HG02973 (cell line): ENCODE measurements around the gene EHBP1.

Experiments used
- ATAC-seq: cut with Tn5 transposase; IDR thresholded peaks from one replicate; pipeline ENCODE4 v1.9.1; 2021; ENCODE audit warnings: moderate library complexity; ENCODE audit not compliant: unreplicated experiment

EHBP1 gene

DNA sequence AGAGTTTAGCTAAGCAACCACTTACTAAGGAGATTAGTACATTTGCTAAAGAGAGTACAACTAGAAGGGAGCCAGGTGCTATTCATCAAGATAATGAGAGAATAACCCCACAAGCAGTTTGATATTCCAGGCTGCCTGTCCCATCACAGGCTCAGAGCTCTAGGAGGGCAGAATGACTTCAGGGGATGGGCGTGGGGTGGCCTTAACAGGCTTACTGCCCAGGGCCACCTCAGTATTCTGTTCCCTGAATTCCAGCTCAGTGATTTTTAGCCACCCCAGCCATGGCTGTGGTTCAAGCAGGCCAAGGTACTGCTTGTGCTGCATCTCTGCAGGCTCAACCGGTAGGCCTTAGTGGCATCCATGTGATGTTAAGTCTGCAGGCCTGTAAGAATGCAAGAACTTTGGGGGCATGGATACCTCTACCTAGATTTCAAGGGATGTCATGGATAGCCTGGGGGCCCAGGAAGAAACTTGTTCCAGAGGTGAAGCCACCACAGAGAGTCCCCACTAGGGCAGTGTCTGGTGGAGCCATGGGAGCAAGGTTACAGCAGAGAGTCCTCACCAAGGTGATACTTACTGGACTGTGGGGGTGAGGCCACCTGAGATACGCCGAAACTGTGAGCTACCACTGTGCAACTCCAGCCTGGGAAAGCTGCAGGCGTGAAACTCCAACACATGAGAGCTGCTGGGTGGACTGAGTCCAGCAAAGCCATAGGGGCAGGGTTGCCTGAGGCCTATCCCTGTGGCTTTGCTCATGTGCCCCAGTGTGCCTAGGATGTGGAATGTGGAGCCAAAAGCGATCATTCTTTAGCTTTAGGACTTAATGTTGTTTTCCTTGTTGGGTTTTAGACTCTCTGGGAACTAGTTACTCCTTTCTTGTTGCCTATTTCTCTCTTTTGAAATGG, 107.7 kb downstream of the EHBP1 start:
- no peak for ATAC-seq

GRCh38 chr2:62814123-62814522, 108.6 kb downstream of the EHBP1 start:
- ATAC-seq: no peak

GRCh38 chr2:62817348-62817747, 111.8 kb downstream of the EHBP1 start:
- no peak for ATAC-seq

- ATAC-seq: no peak
Observed at GRCh38 chr2:62817995-62818713, 112.6 kb downstream of the EHBP1 start.

GRCh38 chr2:62822549-62822948, 117.0 kb downstream of the EHBP1 start:
- no peak for ATAC-seq

GRCh38 chr2:62824388-62824787, 118.9 kb downstream of the EHBP1 start:
- no peak for ATAC-seq

DNA sequence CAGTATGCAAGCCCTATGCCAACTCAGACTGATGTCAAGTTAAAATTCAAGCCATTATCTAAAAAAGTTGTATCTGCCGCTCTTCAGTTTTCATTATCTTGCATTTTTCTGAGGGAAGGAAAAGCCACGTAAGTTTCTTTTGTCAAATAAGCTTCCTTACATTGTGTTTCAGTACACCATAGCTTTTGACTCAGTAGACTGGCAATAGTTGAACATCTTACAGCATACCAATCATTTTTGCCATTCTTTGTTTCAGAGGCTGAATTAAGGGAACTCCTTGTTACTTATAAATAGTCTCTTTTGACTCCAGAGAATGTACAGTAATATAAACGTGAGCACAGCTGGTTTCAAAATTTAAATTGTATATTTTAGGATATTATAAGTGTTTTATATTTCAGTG, 120.6 kb downstream of the EHBP1 start:
- no peak for ATAC-seq

GRCh38 chr2:62826953-62827675, 121.6 kb downstream of the EHBP1 start:
- ATAC-seq: no peak

GRCh38 chr2:62831729-62832128, 126.2 kb downstream of the EHBP1 start:
- ATAC-seq: no peak

DNA sequence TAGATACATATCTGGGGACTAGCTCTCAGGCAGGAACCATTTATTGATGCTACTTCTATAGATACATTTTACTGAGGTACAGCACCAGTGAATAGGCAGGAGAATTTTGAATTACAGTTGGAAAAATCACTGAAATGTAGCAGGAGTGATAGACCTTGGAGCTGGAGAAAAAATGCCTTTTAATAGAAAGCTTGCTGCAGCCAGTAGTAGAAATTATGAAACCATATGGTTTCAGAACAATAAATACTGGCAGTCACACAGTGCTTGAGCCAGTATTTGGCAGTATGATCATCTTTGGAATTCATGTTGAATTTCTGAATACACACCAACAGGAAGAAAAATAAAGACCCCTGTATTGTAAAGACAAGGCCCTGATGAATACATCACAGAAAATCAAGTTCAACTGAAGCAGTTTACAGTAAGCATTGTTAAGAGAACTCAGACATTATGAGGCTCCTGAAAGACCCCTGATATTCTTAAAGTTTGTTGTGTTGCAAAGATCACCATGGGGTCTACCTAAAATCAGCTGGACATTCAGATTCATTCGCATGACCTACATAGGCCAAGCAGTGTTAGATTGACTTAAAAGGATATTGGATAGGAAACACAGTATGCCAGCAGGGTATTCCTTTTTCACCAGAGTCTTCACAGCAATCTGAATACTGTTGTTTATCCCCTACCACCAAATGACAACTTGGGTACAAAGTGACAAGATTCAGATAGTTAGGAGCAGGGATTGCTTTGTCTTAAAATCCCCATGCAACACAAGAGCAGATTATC, 139.0 kb downstream of the EHBP1 start:
- no peak for ATAC-seq

- ATAC-seq: no peak
Observed at GRCh38 chr2:62845256-62845655, 139.7 kb downstream of the EHBP1 start.

- no peak for ATAC-seq
Observed at GRCh38 chr2:62852254-62852653, 146.7 kb downstream of the EHBP1 start.

DNA sequence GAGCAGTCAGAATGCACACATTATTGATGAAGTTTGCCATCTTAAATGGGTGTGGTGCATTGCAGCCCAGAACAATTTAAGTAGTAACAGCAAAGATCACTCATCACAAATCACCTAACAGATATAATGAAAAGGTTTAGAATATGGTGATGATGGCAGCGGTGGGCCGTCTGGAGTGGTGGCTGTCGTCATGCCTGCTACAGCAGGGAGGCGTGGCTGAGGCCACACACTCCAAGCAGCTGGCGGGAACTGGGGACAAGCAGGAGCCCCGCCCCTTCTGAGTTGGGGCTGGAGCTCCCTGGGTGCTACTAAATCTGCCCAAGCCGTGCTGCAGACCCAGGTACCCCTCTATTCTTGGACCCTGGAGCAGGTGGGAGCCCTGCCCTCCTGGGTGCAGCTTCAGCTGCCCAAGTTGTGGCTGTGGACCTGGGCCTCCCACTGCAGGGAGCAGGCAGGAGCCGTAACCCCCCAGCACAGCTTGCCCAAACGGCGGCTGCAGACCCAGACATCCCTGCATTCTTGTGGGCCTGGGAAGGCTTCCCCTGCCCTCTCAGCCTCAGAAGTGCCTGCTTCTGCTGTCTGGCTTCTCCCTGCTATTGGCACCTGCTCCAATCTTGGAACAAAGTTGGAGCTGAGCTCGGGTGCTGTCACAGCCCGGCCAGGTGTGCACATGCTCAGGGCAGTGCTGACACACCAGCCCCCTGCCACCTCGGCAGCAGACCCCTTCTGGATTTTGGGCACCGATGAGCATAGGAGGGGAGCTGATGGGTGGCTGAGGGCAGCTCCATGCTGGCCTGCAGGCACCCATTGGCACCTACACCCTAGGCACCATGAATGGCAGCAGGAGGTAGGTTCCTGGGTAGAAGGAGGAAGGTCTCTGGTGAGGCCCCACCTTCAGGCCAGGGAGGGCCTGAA, 149.3 kb downstream of the EHBP1 start:
- no peak for ATAC-seq

- ATAC-seq: no peak
Observed at GRCh38 chr2:62856228-62857040, 150.9 kb downstream of the EHBP1 start.

DNA sequence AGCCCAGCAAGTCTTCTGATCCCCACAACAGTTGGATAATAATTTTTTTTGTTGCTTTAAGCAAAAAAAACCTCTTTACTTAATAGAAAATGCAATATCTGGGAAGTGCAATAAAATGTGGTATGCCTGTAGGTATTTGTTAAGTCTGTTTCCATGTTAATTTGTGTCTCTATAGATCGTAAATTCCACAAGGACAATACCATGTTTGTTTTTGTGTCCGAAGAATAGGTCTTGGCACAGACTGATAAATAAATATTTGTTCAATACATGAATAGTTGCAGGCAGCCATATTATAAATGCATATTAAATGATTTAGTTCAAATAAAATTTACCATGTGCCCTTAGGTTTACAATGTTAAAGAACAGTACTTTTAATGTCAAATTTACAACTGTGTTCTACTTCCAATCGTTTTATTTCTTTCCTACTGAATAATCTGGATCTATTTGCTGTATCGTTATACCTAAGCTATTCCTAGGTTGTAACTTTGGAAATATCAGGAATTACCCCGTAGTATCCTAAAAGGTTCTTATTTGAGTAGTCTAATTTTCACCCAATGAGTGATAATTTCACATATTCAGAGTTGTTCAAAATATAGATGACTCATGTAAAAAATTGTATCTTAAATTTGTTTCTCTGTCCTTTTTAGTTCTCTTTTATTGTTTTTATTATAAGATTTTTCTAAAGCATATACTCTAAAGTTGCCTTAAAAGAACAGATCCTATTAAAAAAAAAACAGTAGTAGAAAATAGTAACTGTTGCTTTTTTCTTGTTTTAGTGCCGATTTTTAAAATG, 151.8 kb downstream of the EHBP1 start:
- no peak for ATAC-seq

DNA sequence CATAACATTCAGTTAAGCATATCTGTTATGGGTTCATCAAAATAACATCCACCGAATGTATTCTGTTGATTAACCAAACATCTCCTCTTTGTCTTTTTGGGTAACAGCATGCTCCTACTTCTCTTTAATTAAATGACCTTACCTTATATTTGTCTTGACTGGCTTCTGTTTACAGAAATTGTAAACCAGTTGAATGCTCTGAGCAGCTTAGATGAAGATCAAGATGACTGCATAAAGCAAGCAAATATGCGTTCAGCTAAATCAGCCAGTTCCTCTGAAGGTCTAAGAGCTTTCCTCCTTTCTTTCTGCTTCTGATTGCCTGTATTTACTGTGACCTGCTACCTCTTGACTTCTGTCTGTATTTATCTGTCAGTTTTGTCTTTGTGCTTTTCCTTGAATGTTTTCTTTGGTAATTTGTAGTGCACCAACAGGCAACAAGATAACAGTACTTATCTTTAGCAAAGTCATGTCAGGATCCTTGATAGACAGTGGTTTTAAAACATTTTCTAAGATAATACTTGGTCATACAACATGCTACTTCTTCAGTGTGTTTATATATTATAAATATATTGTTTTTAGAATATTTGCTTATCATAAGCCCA, 152.8 kb downstream of the EHBP1 start:
- ATAC-seq: no peak

DNA sequence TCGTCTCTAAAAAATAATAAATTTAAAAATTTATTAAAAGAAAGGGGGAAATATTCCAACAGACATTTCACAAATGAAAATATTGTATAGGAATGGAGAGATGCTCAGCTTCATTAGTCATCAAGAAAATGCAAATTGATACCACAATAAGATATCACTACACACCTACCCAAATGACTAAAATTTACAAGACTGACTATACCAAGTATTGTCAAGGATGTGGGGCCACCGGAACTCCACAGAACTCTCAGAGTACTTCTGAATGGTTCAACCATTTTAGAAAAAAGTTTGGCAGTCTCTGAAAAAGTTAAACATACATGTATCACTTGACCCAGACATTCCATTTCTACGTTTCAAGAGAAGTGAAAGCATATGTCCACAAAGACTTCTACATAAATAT, 163.4 kb downstream of the EHBP1 start:
- no peak for ATAC-seq

DNA sequence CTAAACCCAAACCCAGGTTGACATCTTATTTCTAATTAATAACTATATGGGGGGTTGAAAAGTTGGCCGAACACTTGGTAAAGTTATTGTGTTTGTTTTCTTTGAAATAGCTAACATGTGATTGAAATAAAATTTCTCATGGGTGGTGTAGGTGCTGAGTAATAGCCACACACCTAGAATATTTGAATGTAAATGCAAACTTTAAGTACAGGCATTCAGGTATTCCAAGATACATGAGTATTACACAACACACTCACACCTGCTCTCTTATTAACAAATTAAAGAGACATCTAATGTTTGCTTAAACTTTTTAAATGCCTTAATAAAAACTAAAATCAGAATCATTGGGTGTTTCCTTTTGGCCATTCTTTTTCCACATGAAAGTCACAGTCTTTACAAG, 165.5 kb downstream of the EHBP1 start:
- ATAC-seq: no peak
